Posterior vena cava (tissue), 2 donors: Measurements from ENCODE around the gene SERP2. TPM values are rescaled to one million over a fixed set of nuclear protein-coding genes. Genes with fewer than 3 reads are reported as not detected.

Experiments used
- total RNA-seq, 2 donors: library from RNA; stranded (reverse); fragmentation: NEBNext Ultra II Directional; extraction: Animal tissue kit (Norgen Biotek cat#: 25700); gene quantifications; one replicate each; pipeline ENCODE4 v1.2.1, GENCODE V29; 2021
- donor health status: DM: yes; HTN: yes; CAD: no.
- donor health status: DM: yes; HTN: yes; CAD: no.

The SERP2 gene
- total RNA-seq, 2 donors from 2014 or later = 5.1 to 7.9 TPM

Other genes starting within 250 kb of the SERP2 start
- 100 to 1,000 TPM; 182 to 197 TPM for gene TSC22D1, start 202.5 kb downstream of the SERP2 start, total RNA-seq